ENCODE data around the gene GLRA1.
"Not testable (repeated sequence)": the region's sequence is repeated elsewhere in the genome, so short reads cannot be mapped to it uniquely, and the experiment has no call there.

Gene GLRA1

DNA sequence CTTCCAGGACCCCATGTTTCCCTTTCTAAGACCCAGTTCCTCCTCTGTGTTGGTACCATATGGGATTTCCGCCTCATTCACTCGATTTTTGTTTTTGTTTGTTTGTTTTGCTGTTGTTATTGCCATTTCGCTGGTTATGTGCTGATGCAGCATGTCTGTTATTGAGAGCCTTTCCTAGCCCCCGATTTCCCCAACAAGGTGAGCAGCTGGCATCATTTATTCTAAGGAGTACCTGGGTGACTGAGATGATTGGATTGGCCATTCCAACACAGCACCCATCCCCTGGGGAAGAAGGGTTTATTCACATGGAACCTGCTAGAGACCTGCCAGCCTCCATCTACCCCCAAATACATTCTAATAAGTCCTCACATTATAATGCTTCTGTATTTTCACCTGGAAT lies 2.7 kb downstream of the GLRA1 start:
- in situ Hi-C loops (cut with HindIII; ENCODE audit: low sequenced_read_pairs), result no loop called here

- in situ Hi-C loops (cut with HindIII; ENCODE audit: low sequenced_read_pairs), result no loop called here
These were observed 6.7 kb downstream of the GLRA1 start for GRCh38 chr5:151917904-151918303.

GRCh38 chr5:151913425-151913824 lies 11.2 kb downstream of the GLRA1 start:
- in situ Hi-C loops (cut with HindIII; ENCODE audit: low sequenced_read_pairs), result no loop called here

GRCh38 chr5:151912360-151912759 lies 12.3 kb downstream of the GLRA1 start:
- in situ Hi-C loops (cut with HindIII; ENCODE audit: low sequenced_read_pairs), result no loop called here

- in situ Hi-C loops (cut with HindIII; ENCODE audit: low sequenced_read_pairs), result no loop called here
These were observed 13.6 kb downstream of the GLRA1 start for GRCh38 chr5:151911011-151911410.

GRCh38 chr5:151909628-151910027 lies 15.0 kb downstream of the GLRA1 start:
- in situ Hi-C loops (cut with HindIII; ENCODE audit: low sequenced_read_pairs), result no loop called here

DNA sequence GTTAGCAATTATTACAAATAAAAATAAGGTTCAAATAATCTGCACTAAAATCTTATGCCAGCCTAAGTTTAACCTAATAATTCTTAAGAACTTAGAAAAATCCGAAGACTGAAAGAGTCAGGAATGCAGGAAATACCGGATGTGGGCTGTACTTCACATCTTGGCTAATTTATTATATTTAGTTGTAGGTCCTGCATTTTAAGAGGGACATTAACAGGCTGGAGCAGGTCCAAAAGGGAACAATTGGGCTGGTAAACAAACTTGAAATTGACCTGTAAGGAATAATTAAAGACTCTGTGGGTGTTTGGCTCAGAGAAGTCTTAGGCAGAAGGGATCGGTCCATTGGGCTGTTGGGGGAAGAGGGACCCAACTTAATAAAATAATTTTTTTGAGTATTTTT lies 18.4 kb downstream of the GLRA1 start:
- in situ Hi-C loops (cut with HindIII; ENCODE audit: low sequenced_read_pairs), result no loop called here

GRCh38 chr5:151905557-151905961 lies 19.1 kb downstream of the GLRA1 start:
- in situ Hi-C loops (cut with HindIII; ENCODE audit: low sequenced_read_pairs), result no loop called here

DNA sequence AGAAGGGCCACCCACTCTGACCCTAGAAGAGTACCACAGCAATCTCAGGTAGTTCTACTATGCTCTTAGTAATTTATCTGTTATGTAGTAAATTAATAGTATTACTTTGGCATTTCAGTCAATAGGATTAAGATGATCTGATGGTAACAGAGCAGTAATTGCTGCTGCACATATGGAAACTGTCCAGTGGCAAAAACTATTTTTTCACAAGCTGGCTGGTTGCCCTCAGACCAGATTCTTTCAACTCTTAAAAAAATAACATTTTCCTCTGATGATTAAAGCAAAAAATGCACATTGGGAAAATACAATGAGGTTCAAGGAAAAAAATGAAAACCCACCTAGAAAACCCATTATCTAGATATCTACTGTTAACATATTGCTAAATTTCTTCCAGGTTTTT lies 19.7 kb downstream of the GLRA1 start:
- in situ Hi-C loops (cut with HindIII; ENCODE audit: low sequenced_read_pairs), result no loop called here

DNA sequence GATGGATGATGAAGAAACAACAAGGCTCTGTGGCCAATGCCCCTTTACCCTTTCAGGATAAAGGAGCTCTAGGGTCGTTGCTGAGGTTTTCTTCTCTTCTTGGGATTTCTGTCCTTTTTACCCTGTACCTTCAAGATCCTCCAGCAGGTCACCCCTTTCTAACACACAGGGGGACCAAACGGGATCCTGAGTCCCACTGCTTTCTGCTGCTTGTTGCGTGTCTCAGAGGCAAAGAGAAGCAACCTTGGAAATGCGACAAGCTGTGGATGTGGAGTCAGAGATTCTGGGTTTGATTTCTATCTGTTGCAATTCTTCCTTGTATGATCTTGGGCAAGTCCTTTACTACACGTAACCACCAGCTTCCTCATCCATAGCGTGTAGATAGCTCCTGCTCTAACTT lies 20.5 kb downstream of the GLRA1 start:
- in situ Hi-C loops (cut with HindIII; ENCODE audit: low sequenced_read_pairs), result no loop called here

- in situ Hi-C loops (cut with HindIII; ENCODE audit: low sequenced_read_pairs), result no loop called here
These were observed 21.4 kb downstream of the GLRA1 start for GRCh38 chr5:151903243-151903653.

DNA sequence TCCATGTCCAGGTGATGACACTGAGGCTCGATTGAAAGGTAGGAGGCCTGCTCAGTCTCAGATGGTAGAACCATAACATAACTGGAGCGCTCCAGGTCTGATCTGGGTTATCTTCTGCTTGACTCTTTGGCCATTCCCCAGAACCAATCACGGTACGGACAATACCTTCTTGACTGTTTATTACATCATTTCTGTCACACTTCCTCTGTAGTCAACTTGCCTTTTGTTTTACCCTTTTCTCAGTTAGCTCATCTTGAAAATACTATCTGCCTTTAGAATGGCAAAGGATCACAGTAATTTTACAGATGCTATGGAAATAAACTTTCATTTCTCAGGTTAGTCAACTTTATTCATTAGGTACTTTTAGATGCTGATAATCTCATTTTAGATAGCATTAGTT lies 22.4 kb downstream of the GLRA1 start:
- in situ Hi-C loops (cut with HindIII; ENCODE audit: low sequenced_read_pairs), result no loop called here

GRCh38 chr5:151901611-151902010 lies 23.0 kb downstream of the GLRA1 start:
- in situ Hi-C loops (cut with HindIII; ENCODE audit: low sequenced_read_pairs), result no loop called here

GRCh38 chr5:151900891-151901290 lies 23.8 kb downstream of the GLRA1 start:
- in situ Hi-C loops (cut with HindIII; ENCODE audit: low sequenced_read_pairs), result no loop called here

- in situ Hi-C loops (cut with HindIII; ENCODE audit: low sequenced_read_pairs), result no loop called here
These were observed 25.3 kb downstream of the GLRA1 start for GRCh38 chr5:151899399-151899798.

- in situ Hi-C loops (cut with HindIII; ENCODE audit: low sequenced_read_pairs), result no loop called here
These were observed 26.8 kb downstream of the GLRA1 start for GRCh38 chr5:151897896-151898295.

DNA sequence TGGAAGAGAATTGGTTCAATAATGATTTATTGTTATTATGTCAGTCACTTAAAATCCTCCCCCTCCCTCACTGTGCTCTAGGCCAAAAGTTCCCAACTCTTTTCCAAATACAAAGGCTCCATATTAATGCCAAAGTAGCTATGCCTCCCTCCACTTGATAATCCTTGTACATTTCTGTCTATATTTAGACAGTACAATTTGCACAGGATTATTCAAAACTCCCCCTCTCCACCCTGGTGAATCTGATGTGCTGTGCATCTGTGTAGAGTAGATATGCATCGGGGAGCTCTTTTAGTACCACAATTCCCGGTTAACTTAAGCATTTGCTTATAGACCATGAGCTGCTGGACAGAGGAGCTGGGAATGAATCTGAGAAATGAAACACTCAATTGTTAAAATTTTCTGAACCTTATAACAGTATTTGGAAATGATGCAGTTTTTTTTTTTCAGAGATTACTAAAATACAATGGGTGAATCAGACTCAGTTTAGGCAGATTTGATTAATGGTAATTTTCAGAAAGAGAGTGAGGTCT lies 27.6 kb downstream of the GLRA1 start:
- in situ Hi-C loops (cut with HindIII; ENCODE audit: low sequenced_read_pairs), result no loop called here

DNA sequence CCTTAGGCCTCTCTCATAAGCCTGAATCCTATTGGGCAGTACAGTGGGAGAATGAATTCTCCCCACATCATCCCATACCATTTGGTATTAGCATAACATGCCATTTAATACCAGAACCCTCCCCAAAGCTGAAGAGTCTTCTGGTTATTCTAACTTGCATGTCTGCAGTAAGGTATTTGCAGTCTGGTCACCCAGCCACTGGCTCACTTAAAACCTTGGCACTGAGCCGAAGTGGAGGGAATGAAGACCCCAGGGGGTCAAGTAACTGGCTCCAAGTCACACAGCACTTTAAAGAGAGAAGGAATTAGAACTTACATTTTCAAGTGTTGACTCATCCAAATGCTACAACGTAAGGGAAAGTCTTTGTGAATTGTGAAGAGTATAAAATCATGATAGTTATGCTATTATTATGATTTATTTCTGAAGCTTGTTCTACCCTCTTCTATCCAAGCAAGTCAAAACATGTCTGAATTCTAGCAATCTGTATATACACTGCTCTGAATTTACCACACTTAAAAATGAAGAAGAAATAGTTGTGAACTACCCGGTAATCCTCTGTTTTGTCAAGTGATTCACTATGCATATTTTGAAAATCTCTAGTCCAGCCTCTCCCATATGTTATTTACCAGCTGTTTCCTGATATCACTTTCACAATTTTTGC lies 28.5 kb downstream of the GLRA1 start:
- in situ Hi-C loops (cut with HindIII; ENCODE audit: low sequenced_read_pairs), result no loop called here

- in situ Hi-C loops (cut with HindIII; ENCODE audit: low sequenced_read_pairs), result no loop called here
These were observed 29.0 kb downstream of the GLRA1 start for GRCh38 chr5:151895660-151896030.

- in situ Hi-C loops (cut with HindIII; ENCODE audit: low sequenced_read_pairs), result not testable (repeated sequence)
These were observed 31.2 kb downstream of the GLRA1 start for GRCh38 chr5:151893485-151893884.

GRCh38 chr5:151892393-151892792 lies 32.3 kb downstream of the GLRA1 start:
- in situ Hi-C loops (cut with HindIII; ENCODE audit: low sequenced_read_pairs), result no loop called here

- in situ Hi-C loops (cut with HindIII; ENCODE audit: low sequenced_read_pairs), result no loop called here
These were observed 34.4 kb downstream of the GLRA1 start for GRCh38 chr5:151890299-151890698.

- in situ Hi-C loops (cut with HindIII; ENCODE audit: low sequenced_read_pairs), result no loop called here
These were observed 35.0 kb downstream of the GLRA1 start for GRCh38 chr5:151889614-151890013.

All from DLD1 (cell line).